ENCODE measurements around the gene MARVELD2.
"Not testable (repeated sequence)": the region's sequence is repeated elsewhere in the genome, so short reads cannot be mapped to it uniquely, and the experiment has no call there.

The MARVELD2 gene

GRCh38 chr5:69477170-69477569 is 62.3 kb downstream of the MARVELD2 start:
- H3K27me3 ChIP-seq (replicated peaks; ENCODE audit: control insufficient read depth, insufficient read depth, low read length), result no peaks in the 10 kb centered on the region
- no peak overlapping the region for H3K4me3 ChIP-seq (replicated peaks; ENCODE audit: low read depth, low read length)
- H3K36me3 ChIP-seq (ENCODE audit: control insufficient read depth, insufficient read depth, low read length), result no peaks in the 10 kb centered on the region
- TF ChIP-seq CTCF (IDR thresholded peaks at IDR 0.05; ENCODE audit: insufficient read depth, low read length, poor library complexity, severe bottlenecking), result no peak
- DNase-seq (ENCODE audit: extremely low read depth, insufficient read length), result no peak

- DNase-seq (ENCODE audit: extremely low read depth, insufficient read length); H3K4me3 ChIP-seq (replicated peaks; ENCODE audit: low read depth, low read length); H3K27me3 ChIP-seq (replicated peaks; ENCODE audit: control insufficient read depth, insufficient read depth, low read length); H3K36me3 ChIP-seq (ENCODE audit: control insufficient read depth, insufficient read depth, low read length): not testable (repeated sequence)
Observed at GRCh38 chr5:69478296-69478695, 63.4 kb downstream of the MARVELD2 start.

GRCh38 chr5:69484891-69485290 is 70.0 kb downstream of the MARVELD2 start:
- no peaks in the 10 kb centered on the region for H3K36me3 ChIP-seq (ENCODE audit: control insufficient read depth, insufficient read depth, low read length)
- H3K4me3 ChIP-seq (replicated peaks; ENCODE audit: low read depth, low read length), result no peak overlapping the region
- no peaks in the 10 kb centered on the region for H3K27me3 ChIP-seq (replicated peaks; ENCODE audit: control insufficient read depth, insufficient read depth, low read length)
- TF ChIP-seq CTCF (IDR thresholded peaks at IDR 0.05; ENCODE audit: insufficient read depth, low read length, poor library complexity, severe bottlenecking), result no peak
- no peak for DNase-seq (ENCODE audit: extremely low read depth, insufficient read length)

GRCh38 chr5:69485471-69485870 is 70.6 kb downstream of the MARVELD2 start:
- H3K27me3 ChIP-seq (replicated peaks; ENCODE audit: control insufficient read depth, insufficient read depth, low read length), result no peaks in the 10 kb centered on the region
- no peak overlapping the region for H3K4me3 ChIP-seq (replicated peaks; ENCODE audit: low read depth, low read length)
- no peaks in the 10 kb centered on the region for H3K36me3 ChIP-seq (ENCODE audit: control insufficient read depth, insufficient read depth, low read length)
- TF ChIP-seq CTCF (IDR thresholded peaks at IDR 0.05; ENCODE audit: insufficient read depth, low read length, poor library complexity, severe bottlenecking), result no peak
- no peak for DNase-seq (ENCODE audit: extremely low read depth, insufficient read length)

- no peak overlapping the region for H3K4me3 ChIP-seq (replicated peaks; ENCODE audit: low read depth, low read length)
- TF ChIP-seq CTCF (IDR thresholded peaks at IDR 0.05; ENCODE audit: insufficient read depth, low read length, poor library complexity, severe bottlenecking), result no peak
- no peak for DNase-seq (ENCODE audit: extremely low read depth, insufficient read length)
- H3K27me3 ChIP-seq (replicated peaks; ENCODE audit: control insufficient read depth, insufficient read depth, low read length), result no peaks in the 10 kb centered on the region
- H3K36me3 ChIP-seq (ENCODE audit: control insufficient read depth, insufficient read depth, low read length), result no peaks in the 10 kb centered on the region
Observed at GRCh38 chr5:69489246-69489645, 74.3 kb downstream of the MARVELD2 start.

GRCh38 chr5:69491027-69491426 is 76.1 kb downstream of the MARVELD2 start:
- no peak for DNase-seq (ENCODE audit: extremely low read depth, insufficient read length)
- H3K4me3 ChIP-seq (replicated peaks; ENCODE audit: low read depth, low read length), result no peak overlapping the region
- TF ChIP-seq CTCF (IDR thresholded peaks at IDR 0.05; ENCODE audit: insufficient read depth, low read length, poor library complexity, severe bottlenecking), result no peak
- H3K27me3 ChIP-seq (replicated peaks; ENCODE audit: control insufficient read depth, insufficient read depth, low read length), result no peaks in the 10 kb centered on the region
- H3K36me3 ChIP-seq (ENCODE audit: control insufficient read depth, insufficient read depth, low read length), result no peaks in the 10 kb centered on the region
